ENCODE data around the gene DNASE1. TPM values are rescaled to one million over a fixed set of nuclear protein-coding genes. Genes with fewer than 3 reads are reported as not detected.

The DNASE1 gene
- polyA plus RNA-seq, 1 of the 3 experiments (the other 2 are of a cell fraction): 19.8 TPM

DNA sequence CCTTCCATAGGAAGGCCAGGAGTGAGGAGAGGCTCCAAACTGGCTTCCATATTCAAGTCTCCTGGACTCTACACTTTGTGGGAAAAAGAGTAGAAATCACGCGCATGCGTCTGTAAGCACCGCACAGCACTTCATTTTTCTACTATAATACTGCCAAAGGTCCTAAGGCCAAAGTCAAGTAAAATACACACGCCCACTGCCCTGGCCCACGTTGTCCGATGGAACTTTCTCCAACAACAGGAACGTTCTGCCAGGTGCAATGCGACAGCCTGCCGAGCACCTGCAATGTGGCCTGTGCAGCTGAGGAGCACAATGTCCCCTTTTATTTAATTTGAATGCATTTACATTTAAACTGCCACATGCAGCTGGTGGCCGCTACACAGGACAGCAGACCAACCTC is 23.5 kb downstream of the DNASE1 start (continued):
- TF ChIP-seq, protein P1, sequence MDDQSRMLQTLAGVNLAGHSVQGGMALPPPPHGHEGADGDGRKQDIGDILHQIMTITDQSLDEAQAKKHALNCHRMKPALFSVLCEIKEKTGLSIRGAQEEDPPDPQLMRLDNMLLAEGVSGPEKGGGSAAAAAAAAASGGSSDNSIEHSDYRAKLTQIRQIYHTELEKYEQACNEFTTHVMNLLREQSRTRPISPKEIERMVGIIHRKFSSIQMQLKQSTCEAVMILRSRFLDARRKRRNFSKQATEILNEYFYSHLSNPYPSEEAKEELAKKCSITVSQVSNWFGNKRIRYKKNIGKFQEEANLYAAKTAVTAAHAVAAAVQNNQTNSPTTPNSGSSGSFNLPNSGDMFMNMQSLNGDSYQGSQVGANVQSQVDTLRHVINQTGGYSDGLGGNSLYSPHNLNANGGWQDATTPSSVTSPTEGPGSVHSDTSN (IDR thresholded peaks at IDR 0.05): no peak
- TF ChIP-seq FOXM1 (IDR thresholded peaks at IDR 0.05; ENCODE audit: low read depth) (no peak), NRF1 (IDR thresholded peaks at IDR 0.05; ENCODE audit: low read depth, low read length) (no peak), MEF2A (IDR thresholded peaks at IDR 0.05; ENCODE audit: borderline replicate concordance, low read depth) (no peak)

DNA sequence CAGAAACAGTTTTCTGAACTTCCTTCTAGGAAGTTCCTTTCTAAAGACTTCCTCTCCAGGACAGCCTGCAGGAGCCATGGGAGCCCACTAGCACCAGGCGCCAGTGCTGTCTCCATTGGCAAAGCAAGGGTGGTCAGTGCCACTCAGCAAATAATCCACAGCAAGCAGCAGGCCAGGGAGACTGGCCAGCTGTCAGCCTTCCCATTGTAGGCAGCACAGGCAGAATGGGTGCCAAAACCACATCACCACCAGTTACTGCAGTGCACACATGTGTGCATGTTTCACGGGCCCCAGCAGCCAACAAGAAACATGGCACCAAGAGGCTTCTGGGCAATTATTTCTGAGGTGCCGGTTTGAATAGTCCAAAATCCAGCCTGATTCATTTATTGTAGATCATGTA is 26.7 kb downstream of the DNASE1 start:
- no peak for DNase-seq
- H3F3A ChIP-seq (replicated peaks; ENCODE audit: insufficient read depth): no peaks in the 10 kb centered on the region
- no peaks in the 10 kb centered on the region for H3K79me2 ChIP-seq (ENCODE audit: insufficient read depth)
- H3K4me2 ChIP-seq: no peak overlapping the region
- POLR2A ChIA-PET: no interaction called here
- CTCF ChIA-PET: interaction anchor here (2.6 kb wide), 1 partner anchor 10 kb away, joined by 11 read pairs; no protein-coding TSS in a partner anchor
- WGBS (ENCODE audit: low lambda C conversion rate): 98% methylated on average over 3 of the region's 3 CpGs
- no peak overlapping the region for H2AFZ ChIP-seq (ENCODE audit: low read depth)
- H3K27me3 ChIP-seq (ENCODE audit: insufficient read depth): no peaks in the 10 kb centered on the region
- no peak overlapping the region for H3K9ac ChIP-seq
- H3K27ac ChIP-seq (ENCODE audit: low read depth in 2 of 2, low read length in 1 of 2): no peak overlapping the region
- no peak overlapping the region for H3K4me3 ChIP-seq (ENCODE audit: low read depth in 2 of 2, low read length in 1 of 2)
- H3K4me1 ChIP-seq (ENCODE audit: control insufficient read depth in 1 of 2, insufficient read depth in 2 of 2, low read depth in 1 of 2, low read length in 1 of 2): no peaks in the 10 kb centered on the region
- H3K9me3 ChIP-seq: no peaks in the 10 kb centered on the region
- no peaks in the 10 kb centered on the region for H3K9me2 ChIP-seq
- H3K36me3 ChIP-seq (replicated peaks in 1 of 2; ENCODE audit: control insufficient read depth in 1 of 2, insufficient read depth in 2 of 2, low read length in 1 of 2): peaks cover 44% of the 10 kb centered on the region in 2 experiments
- H4K20me1 ChIP-seq (ENCODE audit: insufficient read depth): no peaks in the 10 kb centered on the region
- TF ChIP-seq TCF12 (IDR thresholded peaks at IDR 0.05) (no peak), GATA2 (CRISPR knock-in tag; IDR thresholded peaks at IDR 0.05) (no peak), NFIC (IDR thresholded peaks at IDR 0.05; ENCODE audit: borderline replicate concordance) (no peak), POLR2AphosphoS5 (IDR thresholded peaks at IDR 0.05; ENCODE audit: low read depth, low read length) (no peak), EZH2phosphoT487 (IDR thresholded peaks at IDR 0.05; ENCODE audit: borderline replicate concordance, low read depth) (no peak), FOSL2 (IDR thresholded peaks at IDR 0.05; ENCODE audit: borderline replicate concordance, low read depth) (no peak), NRF1 (IDR thresholded peaks at IDR 0.05; ENCODE audit: low read depth, low read length) (no peak), JUND (IDR thresholded peaks at IDR 0.05) (no peak), FOXJ3 (CRISPR knock-in tag; IDR thresholded peaks at IDR 0.05) (no peak)
- TF ChIP-seq, protein P1 (IDR thresholded peaks at IDR 0.05): no peak
- TF ChIP-seq, protein P2, sequence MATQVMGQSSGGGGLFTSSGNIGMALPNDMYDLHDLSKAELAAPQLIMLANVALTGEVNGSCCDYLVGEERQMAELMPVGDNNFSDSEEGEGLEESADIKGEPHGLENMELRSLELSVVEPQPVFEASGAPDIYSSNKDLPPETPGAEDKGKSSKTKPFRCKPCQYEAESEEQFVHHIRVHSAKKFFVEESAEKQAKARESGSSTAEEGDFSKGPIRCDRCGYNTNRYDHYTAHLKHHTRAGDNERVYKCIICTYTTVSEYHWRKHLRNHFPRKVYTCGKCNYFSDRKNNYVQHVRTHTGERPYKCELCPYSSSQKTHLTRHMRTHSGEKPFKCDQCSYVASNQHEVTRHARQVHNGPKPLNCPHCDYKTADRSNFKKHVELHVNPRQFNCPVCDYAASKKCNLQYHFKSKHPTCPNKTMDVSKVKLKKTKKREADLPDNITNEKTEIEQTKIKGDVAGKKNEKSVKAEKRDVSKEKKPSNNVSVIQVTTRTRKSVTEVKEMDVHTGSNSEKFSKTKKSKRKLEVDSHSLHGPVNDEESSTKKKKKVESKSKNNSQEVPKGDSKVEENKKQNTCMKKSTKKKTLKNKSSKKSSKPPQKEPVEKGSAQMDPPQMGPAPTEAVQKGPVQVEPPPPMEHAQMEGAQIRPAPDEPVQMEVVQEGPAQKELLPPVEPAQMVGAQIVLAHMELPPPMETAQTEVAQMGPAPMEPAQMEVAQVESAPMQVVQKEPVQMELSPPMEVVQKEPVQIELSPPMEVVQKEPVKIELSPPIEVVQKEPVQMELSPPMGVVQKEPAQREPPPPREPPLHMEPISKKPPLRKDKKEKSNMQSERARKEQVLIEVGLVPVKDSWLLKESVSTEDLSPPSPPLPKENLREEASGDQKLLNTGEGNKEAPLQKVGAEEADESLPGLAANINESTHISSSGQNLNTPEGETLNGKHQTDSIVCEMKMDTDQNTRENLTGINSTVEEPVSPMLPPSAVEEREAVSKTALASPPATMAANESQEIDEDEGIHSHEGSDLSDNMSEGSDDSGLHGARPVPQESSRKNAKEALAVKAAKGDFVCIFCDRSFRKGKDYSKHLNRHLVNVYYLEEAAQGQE (IDR thresholded peaks at IDR 0.05; ENCODE audit: low read depth, low read length): no peak
- TF ChIP-seq, protein P3, sequence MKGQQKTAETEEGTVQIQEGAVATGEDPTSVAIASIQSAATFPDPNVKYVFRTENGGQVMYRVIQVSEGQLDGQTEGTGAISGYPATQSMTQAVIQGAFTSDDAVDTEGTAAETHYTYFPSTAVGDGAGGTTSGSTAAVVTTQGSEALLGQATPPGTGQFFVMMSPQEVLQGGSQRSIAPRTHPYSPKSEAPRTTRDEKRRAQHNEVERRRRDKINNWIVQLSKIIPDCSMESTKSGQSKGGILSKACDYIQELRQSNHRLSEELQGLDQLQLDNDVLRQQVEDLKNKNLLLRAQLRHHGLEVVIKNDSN (IDR thresholded peaks at IDR 0.05; ENCODE audit: borderline replicate concordance, low read depth): no peak
- TF ChIP-seq, protein P4, sequence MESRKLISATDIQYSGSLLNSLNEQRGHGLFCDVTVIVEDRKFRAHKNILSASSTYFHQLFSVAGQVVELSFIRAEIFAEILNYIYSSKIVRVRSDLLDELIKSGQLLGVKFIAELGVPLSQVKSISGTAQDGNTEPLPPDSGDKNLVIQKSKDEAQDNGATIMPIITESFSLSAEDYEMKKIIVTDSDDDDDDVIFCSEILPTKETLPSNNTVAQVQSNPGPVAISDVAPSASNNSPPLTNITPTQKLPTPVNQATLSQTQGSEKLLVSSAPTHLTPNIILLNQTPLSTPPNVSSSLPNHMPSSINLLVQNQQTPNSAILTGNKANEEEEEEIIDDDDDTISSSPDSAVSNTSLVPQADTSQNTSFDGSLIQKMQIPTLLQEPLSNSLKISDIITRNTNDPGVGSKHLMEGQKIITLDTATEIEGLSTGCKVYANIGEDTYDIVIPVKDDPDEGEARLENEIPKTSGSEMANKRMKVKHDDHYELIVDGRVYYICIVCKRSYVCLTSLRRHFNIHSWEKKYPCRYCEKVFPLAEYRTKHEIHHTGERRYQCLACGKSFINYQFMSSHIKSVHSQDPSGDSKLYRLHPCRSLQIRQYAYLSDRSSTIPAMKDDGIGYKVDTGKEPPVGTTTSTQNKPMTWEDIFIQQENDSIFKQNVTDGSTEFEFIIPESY (IDR thresholded peaks at IDR 0.05; ENCODE audit: borderline replicate concordance, low read depth): no peak

All from SK-N-SH (cell line).